ENCODE measurements around the gene GTF2IRD1. TPM values are rescaled to one million over a fixed set of nuclear protein-coding genes. Genes with fewer than 3 reads are reported as not detected.
A peak's percentile ranks its signal among the peaks of the same experiment; 100 is the strongest.

The GTF2IRD1 gene
- total RNA-seq, 1 experiment from 2014 or later = 34.3 TPM

DNA sequence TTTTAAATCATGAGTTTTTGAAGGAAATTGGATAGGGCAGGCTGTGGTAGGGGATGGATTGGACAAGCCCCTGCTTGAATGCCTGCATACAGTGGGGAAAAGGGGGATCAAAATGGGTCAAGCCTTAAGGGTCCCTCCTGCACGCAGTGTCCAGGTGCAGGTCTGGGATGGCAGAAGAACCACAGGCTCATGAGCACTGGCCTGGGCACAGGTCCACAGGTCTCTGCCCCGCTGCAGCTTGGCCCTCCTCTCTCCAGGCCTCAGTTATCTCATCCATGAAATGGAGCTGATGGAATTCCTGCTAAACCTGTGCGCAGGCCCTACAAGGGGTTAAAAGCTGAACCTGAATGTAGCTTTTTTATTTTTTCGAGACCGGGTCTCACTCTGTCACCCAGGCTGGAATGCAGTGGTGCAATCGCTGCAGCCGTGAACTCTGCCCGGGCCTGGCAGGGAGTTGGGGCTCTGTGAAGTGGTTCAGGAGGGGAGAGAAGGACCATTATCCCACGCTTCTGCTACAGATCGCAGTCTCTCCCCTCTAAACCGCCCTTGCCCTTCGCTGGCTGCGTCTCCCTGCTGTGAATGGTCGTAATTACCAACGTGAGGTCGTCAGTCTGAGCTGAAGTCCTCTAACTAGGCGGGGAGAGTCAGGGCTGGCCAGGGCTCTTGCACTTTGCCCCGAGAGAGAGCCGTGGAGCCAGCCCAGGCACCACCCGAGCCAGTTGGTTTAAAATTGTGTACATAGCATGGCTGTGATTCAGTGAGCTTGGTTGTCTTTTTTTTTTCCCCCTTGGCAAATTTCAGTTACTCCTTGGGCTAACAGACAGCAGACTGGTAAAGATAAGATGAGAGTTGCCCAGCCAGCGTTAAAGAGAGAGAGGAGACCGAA, 126.3 kb downstream of the GTF2IRD1 start:
- H2BK12ac ChIP-seq (ENCODE audit: insufficient read length, low read depth, low read length) = no peak overlapping the region
- no peak overlapping the region for H3K18ac ChIP-seq (ENCODE audit: insufficient read length, low read depth, low read length)
- no peaks in the 10 kb centered on the region for H3K27me3 ChIP-seq (ENCODE audit: insufficient read depth, low read length)
- no peak overlapping the region for H4K91ac ChIP-seq (ENCODE audit: insufficient read length, low read depth, low read length)
- no peak overlapping the region for H3K4me2 ChIP-seq (ENCODE audit: insufficient read depth, insufficient read length, low read length)
- H3K79me2 ChIP-seq (ENCODE audit: insufficient read depth, low read length) = no peaks in the 10 kb centered on the region
- DNase-seq = no peak
- H4K20me1 ChIP-seq (ENCODE audit: control insufficient read depth, insufficient read depth, insufficient read length) = no peaks in the 10 kb centered on the region
- H3K14ac ChIP-seq (ENCODE audit: insufficient read depth, low read length) = no peak overlapping the region
- H2AK5ac ChIP-seq (ENCODE audit: insufficient read length, low read length) = no peak overlapping the region
- Mint-ChIP-seq H3K27me3 (ENCODE audit: low read depth) (no peaks in the 10 kb centered on the region), H3K4me1 (peaks cover 15 to 21% of the 10 kb centered on the region in 2 experiments), H3K36me3 (ENCODE audit: insufficient read depth in 1 of 3, low read depth in 3 of 3) (peaks cover 4 to 19% (median 14%) of the 10 kb centered on the region in 3 experiments; a peak in 6 of 7 replicates), H3K9me3 (no peaks in the 10 kb centered on the region), H3K4me3 (no peak overlapping the region), H3K27ac (peak overlapping the region in 1 of 3 experiments; percentile 71; a peak in 4 of 7 replicates)
- no CpG with 5 or more reads among the region's 22 CpGs for WGBS (ENCODE audit: extremely low coverage, insufficient read length, low lambda C conversion rate)
- no peak overlapping the region for H2BK120ac ChIP-seq (ENCODE audit: low read depth, low read length, poor library complexity, severe bottlenecking)
- no peak overlapping the region for H4K8ac ChIP-seq (replicated peaks; ENCODE audit: insufficient read length, low read depth, low read length)
- no peak overlapping the region for H3K27ac ChIP-seq (ENCODE audit: insufficient read length, low read depth, low read length)
- TF ChIP-seq, protein P1, sequence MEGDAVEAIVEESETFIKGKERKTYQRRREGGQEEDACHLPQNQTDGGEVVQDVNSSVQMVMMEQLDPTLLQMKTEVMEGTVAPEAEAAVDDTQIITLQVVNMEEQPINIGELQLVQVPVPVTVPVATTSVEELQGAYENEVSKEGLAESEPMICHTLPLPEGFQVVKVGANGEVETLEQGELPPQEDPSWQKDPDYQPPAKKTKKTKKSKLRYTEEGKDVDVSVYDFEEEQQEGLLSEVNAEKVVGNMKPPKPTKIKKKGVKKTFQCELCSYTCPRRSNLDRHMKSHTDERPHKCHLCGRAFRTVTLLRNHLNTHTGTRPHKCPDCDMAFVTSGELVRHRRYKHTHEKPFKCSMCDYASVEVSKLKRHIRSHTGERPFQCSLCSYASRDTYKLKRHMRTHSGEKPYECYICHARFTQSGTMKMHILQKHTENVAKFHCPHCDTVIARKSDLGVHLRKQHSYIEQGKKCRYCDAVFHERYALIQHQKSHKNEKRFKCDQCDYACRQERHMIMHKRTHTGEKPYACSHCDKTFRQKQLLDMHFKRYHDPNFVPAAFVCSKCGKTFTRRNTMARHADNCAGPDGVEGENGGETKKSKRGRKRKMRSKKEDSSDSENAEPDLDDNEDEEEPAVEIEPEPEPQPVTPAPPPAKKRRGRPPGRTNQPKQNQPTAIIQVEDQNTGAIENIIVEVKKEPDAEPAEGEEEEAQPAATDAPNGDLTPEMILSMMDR (conservative IDR thresholded peaks at IDR 0.05) = no peak
- no peak overlapping the region for H2BK5ac ChIP-seq (ENCODE audit: insufficient read length, low read length)
- no peak overlapping the region for H3K9ac ChIP-seq (ENCODE audit: extremely low read depth, insufficient read length, low read length)
- no peak overlapping the region for H2BK20ac ChIP-seq (ENCODE audit: low read depth, low read length, poor library complexity, severe bottlenecking)
- no peak overlapping the region for H2AFZ ChIP-seq (ENCODE audit: low read length)
- H3K9me3 ChIP-seq (ENCODE audit: control insufficient read depth, low read depth, low read length) = no peaks in the 10 kb centered on the region
- no peak overlapping the region for H4K5ac ChIP-seq (ENCODE audit: insufficient read length, low read depth, low read length)
- H3K79me1 ChIP-seq (ENCODE audit: insufficient read depth, low read depth, low read length, poor library complexity, severe bottlenecking) = no peaks in the 10 kb centered on the region
- no peak overlapping the region for H3K4ac ChIP-seq (ENCODE audit: low read depth, low read length)
- no peak overlapping the region for H3T11ph ChIP-seq (ENCODE audit: low read length)
- no peaks in the 10 kb centered on the region for H3K4me1 ChIP-seq (ENCODE audit: insufficient read depth, low read length)
- no peak overlapping the region for H3K56ac ChIP-seq (ENCODE audit: insufficient read length, low read depth, low read length)
- H3K23me2 ChIP-seq (ENCODE audit: insufficient read length, low read depth, low read length, poor library complexity, severe bottlenecking) = no peaks in the 10 kb centered on the region
- H3K23ac ChIP-seq (ENCODE audit: insufficient read length, low read depth, low read length) = no peak overlapping the region
- H2BK15ac ChIP-seq (ENCODE audit: low read depth, low read length) = no peak overlapping the region

Data from H9 (cell line).